OCI-LY1 (cell line): ENCODE data around the gene ARHGDIG.

Experiments
- EZH2 ChIP-seq: fragments of 200-600 bp; sonication (generic), shearing (Covaris generic); IDR thresholded peaks from 2 replicates; pipeline ENCODE4 v1.8.0; 2017; ENCODE audit warnings: borderline replicate concordance, mixed run types, mild to moderate bottlenecking, antibody characterized with exemption, low read length, moderate library complexity, mixed read lengths
- TF ChIP-seq, protein P1 (sequence below): fragments of 200-600 bp; sonication (generic), shearing (Covaris generic); IDR thresholded peaks from 2 replicates; pipeline ENCODE4 v1.5.1; 2017; ENCODE audit warnings: mild to moderate bottlenecking, antibody characterized with exemption, low read length, moderate library complexity, mixed read lengths

DNA sequence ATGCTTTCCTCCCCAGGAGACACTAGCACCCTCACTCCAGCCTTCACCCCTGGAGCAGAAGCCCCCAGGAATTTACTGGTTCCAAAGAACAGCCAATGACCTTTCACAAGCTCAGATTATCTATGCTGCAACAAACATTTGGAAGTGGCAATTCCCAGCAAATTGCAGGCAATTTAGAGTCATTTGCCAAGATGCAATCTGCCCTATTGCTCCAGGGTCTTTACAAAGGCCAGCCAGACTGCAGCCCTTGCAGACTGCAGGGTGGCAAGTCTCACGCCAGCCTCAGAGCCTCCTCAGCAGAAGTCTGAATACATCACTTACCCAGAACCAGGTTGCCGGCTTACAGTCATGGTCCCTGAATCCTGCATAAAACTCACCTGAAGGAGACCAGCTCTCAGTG lies 50.4 kb downstream of the ARHGDIG start:
- TF ChIP-seq, protein P1, sequence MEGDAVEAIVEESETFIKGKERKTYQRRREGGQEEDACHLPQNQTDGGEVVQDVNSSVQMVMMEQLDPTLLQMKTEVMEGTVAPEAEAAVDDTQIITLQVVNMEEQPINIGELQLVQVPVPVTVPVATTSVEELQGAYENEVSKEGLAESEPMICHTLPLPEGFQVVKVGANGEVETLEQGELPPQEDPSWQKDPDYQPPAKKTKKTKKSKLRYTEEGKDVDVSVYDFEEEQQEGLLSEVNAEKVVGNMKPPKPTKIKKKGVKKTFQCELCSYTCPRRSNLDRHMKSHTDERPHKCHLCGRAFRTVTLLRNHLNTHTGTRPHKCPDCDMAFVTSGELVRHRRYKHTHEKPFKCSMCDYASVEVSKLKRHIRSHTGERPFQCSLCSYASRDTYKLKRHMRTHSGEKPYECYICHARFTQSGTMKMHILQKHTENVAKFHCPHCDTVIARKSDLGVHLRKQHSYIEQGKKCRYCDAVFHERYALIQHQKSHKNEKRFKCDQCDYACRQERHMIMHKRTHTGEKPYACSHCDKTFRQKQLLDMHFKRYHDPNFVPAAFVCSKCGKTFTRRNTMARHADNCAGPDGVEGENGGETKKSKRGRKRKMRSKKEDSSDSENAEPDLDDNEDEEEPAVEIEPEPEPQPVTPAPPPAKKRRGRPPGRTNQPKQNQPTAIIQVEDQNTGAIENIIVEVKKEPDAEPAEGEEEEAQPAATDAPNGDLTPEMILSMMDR = no peak
- TF ChIP-seq EZH2 = no peak
